MCF 10A (cell line): ENCODE results near the gene TMEM243. TPM values are rescaled to one million over a fixed set of nuclear protein-coding genes. Genes with fewer than 3 reads are reported as not detected.

Source experiments
- BruUV-seq: library from RNA; stranded (reverse); fragments of 400-500 nt; replicated peaks from 2 replicates; lab custom pipeline; 2021; lab: Mats Ljungman, UMichigan
- CTCF ChIA-PET: fragments of 300-600 bp; sonication (Branson Sonifier 250); formaldehyde crosslinking; extraction: SDS; loops from one replicate; lab custom pipeline; 2021; ENCODE audit warnings: antibody characterized with exemption, inconsistent platforms; lab: Yijun Ruan, JAX
- POLR2A ChIA-PET: fragments of 300-600, 350-650 bp; sonication (Branson Sonifier 250); formaldehyde crosslinking; extraction: SDS; loops from one replicate; lab custom pipeline; 2020; ENCODE audit warnings: antibody characterized with exemption, inconsistent platforms; lab: Yijun Ruan, JAX
- DNase-seq: peaks from one replicate; pipeline ENCODE4 v3.0.0-alpha.2; 2018; ENCODE audit not compliant: unreplicated experiment
- H3K27ac Mint-ChIP-seq: one replicate; pipeline ENCODE4 v1.8.0; 2022; ENCODE audit warnings: mild to moderate bottlenecking, low read depth, mixed read lengths; ENCODE audit not compliant: unreplicated experiment
- H3K27me3 Mint-ChIP-seq: one replicate; pipeline ENCODE4 v1.8.0; 2022; ENCODE audit warnings: mixed read lengths; ENCODE audit not compliant: insufficient read depth, unreplicated experiment
- H3K36me3 Mint-ChIP-seq: one replicate; pipeline ENCODE4 v1.8.0; 2022; ENCODE audit warnings: mild to moderate bottlenecking, moderate library complexity, mixed read lengths; ENCODE audit not compliant: insufficient read depth, unreplicated experiment
- H3K4me1 Mint-ChIP-seq: one replicate; pipeline ENCODE4 v1.8.0; 2022; ENCODE audit warnings: mixed read lengths; ENCODE audit not compliant: insufficient read depth, unreplicated experiment
- H3K4me3 Mint-ChIP-seq: one replicate; pipeline ENCODE4 v1.8.0; 2022; ENCODE audit warnings: mild to moderate bottlenecking, moderate library complexity, mixed read lengths; ENCODE audit not compliant: unreplicated experiment
- H3K9me3 Mint-ChIP-seq: one replicate; pipeline ENCODE4 v1.8.0; 2022; ENCODE audit warnings: mixed read lengths; ENCODE audit not compliant: unreplicated experiment
- CTCF ChIP-seq: fragments of 200-600 bp; IDR thresholded peaks from one replicate; pipeline ENCODE4 v1.8.0; 2022; ENCODE audit warnings: antibody characterized with exemption, mild to moderate bottlenecking; ENCODE audit not compliant: unreplicated experiment
- intact Hi-C: fragments of 100-400 bp; cut with micrococcal nuclease; formaldehyde crosslinking; loops from 2 replicates; pipeline ENCODE4 v1.14.1; 2022
- total RNA-seq: library from RNA; stranded (reverse); gene quantifications from 2 replicates; pipeline ENCODE4 v1.2.3, GENCODE V29; 2022

Gene TMEM243
- total RNA-seq, 1 experiment from 2014 or later: 23.0 TPM

- no TSS peak for BruUV-seq
- intact Hi-C loops: no loop called here
- no peaks in the 10 kb centered on the region for H3K36me3 Mint-ChIP-seq
- TF ChIP-seq CTCF: no peak
- H3K4me1 Mint-ChIP-seq: peaks cover 4% of the 10 kb centered on the region
- no peak overlapping the region for H3K27ac Mint-ChIP-seq
- H3K27me3 Mint-ChIP-seq: no peaks in the 10 kb centered on the region
- ChIA-PET CTCF (interaction anchor here (0.6 to 7.9 kb wide), 15 partner anchors 17 to 349 kb away, joined by 3 to 129 read pairs (median 11); partner anchors contain the start of gene ELAPOR2), POLR2A (no interaction called here)
- no peak overlapping the region for H3K4me3 Mint-ChIP-seq
- no peaks in the 10 kb centered on the region for H3K9me3 Mint-ChIP-seq
- no peak for DNase-seq
Observed at GRCh38 chr7:87146740-87147386, 72.7 kb downstream of the TMEM243 start.

Other genes with a start within 250 kb of the TMEM243 start
- 16.3 and 21.3 TPM in 2 replicates for gene ELAPOR2, start 160.1 kb downstream of the TMEM243 start, total RNA-seq
- 72.8 and 79.7 TPM in 2 replicates for gene DMTF1, start 67.3 kb downstream of the TMEM243 start, total RNA-seq
- 5.7 and 6.5 TPM in 2 replicates for gene CROT, start 125.9 kb upstream of the TMEM243 start, total RNA-seq